Coronary artery (tissue), 2 donors: ENCODE data around the gene B3GAT1.

Experiments
- DNase-seq: peaks from one replicate; pipeline ENCODE4 v3.0.0-alpha.2; 2017; ENCODE audit warnings: low spot score
- H3K27ac ChIP-seq, 2 donors: fragments of 200-600 bp; sonication (generic); one replicate each; pipeline ENCODE4 v1.5.1; 2016 to 2019
- H3K4me3 ChIP-seq: fragments of 200-600 bp; sonication (generic); 2 replicates; pipeline ENCODE4 v1.5.1; 2016; ENCODE audit warnings: mild to moderate bottlenecking, moderate library complexity
- TF ChIP-seq, protein P1 (sequence below): fragments of 200-600 bp; sonication (generic); IDR thresholded peaks from one replicate; pipeline ENCODE4 v1.5.1; 2019; ENCODE audit warnings: antibody characterized with exemption

The B3GAT1 gene

DNA sequence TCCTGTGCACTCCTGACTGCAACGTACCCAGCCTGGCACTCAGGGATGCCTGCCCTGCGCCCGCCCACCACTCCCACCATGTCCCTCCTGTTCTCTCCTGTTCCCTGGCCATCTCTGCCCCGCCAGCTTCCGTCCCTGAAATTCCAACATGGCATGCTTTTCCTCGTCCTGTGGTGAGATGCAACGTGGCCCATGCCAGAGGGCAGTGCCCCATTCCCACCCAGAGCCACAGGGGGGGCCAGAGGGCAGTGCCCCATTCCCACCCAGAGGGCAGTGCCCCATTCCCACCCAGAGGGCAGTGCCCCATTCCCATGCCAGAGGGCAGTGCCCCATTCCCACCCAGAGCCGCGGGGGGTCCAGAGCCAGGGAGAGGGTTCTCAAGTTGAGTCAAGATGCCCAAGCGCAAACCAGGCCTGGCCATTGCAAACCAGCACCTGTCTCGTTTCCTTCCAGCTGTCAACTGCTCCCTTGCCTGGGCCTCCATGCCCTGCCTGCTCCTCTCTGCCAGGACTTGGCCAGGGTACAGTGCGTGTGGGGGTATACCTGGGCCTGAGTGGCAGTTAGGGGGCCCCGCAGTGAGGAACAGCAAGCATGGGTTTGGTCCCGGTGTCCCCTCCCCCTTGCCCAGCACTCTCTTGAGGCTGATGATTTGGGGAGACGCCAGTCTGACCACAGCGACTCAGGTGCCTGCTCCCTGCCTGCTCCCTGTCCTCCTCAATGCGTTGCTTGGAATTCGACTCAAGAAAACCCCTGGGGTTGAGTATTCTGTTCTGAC is 14.6 kb downstream of the B3GAT1 start:
- no peak overlapping the region for H3K4me3 ChIP-seq
- TF ChIP-seq, protein P1, sequence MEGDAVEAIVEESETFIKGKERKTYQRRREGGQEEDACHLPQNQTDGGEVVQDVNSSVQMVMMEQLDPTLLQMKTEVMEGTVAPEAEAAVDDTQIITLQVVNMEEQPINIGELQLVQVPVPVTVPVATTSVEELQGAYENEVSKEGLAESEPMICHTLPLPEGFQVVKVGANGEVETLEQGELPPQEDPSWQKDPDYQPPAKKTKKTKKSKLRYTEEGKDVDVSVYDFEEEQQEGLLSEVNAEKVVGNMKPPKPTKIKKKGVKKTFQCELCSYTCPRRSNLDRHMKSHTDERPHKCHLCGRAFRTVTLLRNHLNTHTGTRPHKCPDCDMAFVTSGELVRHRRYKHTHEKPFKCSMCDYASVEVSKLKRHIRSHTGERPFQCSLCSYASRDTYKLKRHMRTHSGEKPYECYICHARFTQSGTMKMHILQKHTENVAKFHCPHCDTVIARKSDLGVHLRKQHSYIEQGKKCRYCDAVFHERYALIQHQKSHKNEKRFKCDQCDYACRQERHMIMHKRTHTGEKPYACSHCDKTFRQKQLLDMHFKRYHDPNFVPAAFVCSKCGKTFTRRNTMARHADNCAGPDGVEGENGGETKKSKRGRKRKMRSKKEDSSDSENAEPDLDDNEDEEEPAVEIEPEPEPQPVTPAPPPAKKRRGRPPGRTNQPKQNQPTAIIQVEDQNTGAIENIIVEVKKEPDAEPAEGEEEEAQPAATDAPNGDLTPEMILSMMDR: no peak
- DNase-seq: no peak
- H3K27ac ChIP-seq: no peak overlapping the region

DNA sequence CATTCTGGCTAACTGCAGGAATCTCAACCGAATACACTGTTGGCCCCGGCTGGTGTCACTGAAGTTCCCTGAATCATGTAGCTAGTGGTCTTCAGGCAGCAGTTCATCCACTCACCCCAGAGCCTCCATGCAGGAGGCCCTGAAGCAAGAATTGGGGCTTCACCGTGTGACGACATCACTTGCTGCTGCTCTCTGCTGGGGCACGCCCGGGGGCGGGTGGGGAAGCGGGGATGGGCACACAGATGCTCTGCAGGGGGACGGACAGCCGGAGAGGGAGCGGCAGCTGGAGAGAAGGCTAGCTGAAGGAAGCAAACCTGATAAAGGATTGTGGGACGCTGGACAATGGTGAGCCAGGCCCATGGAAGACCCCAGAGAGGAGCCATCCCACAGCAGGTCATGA is 17.0 kb downstream of the B3GAT1 start:
- no peak overlapping the region for H3K4me3 ChIP-seq
- TF ChIP-seq, protein P1: no peak
- no peak for DNase-seq

DNA sequence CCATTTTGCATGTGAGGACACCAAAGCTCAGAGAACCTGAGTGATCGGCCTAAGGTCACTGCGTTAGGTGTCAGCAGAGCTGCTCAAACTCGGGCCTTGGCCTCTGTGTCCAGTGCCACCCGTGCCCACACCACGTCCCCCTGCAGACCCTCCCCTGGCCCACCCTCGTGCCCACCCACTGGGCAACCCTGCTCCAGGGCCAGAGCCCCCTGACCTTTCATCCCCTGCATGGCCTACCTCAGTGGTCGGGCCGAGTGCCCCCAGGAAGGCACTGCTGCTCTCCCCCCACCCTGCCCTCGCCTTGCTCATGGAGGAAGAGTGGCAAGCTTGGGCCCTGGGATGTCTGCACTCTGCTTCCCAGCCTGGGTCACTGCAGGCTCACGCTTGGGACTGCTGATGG is 17.7 kb downstream of the B3GAT1 start:
- no peak overlapping the region for H3K27ac ChIP-seq
- TF ChIP-seq, protein P1: no peak
- DNase-seq: no peak
- H3K4me3 ChIP-seq: no peak overlapping the region

More for the DNA sequence above, 17.0 kb downstream of the B3GAT1 start:
- H3K27ac ChIP-seq: no peak overlapping the region

DNA sequence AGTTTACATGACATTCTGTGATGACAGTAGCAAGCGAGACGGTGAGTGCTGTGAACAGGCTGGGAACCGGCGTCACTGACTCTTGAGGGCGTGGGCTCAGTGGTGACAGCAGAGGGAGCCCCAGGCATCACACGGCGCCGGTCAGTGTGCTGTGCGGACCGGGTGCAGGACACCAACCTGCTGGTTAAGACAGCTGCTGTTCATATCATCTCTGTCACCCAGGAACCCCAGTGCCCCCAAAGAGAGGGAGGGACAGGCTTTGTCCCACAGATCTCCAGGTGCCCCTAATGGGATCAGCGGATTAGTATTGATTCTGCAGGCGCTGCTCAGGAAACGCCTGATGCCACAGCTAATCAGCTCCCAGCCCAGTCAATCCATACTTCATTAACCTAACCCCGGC is 18.4 kb downstream of the B3GAT1 start:
- TF ChIP-seq, protein P1: no peak
- H3K27ac ChIP-seq: no peak overlapping the region
- no peak overlapping the region for H3K4me3 ChIP-seq
- DNase-seq: no peak

DNA sequence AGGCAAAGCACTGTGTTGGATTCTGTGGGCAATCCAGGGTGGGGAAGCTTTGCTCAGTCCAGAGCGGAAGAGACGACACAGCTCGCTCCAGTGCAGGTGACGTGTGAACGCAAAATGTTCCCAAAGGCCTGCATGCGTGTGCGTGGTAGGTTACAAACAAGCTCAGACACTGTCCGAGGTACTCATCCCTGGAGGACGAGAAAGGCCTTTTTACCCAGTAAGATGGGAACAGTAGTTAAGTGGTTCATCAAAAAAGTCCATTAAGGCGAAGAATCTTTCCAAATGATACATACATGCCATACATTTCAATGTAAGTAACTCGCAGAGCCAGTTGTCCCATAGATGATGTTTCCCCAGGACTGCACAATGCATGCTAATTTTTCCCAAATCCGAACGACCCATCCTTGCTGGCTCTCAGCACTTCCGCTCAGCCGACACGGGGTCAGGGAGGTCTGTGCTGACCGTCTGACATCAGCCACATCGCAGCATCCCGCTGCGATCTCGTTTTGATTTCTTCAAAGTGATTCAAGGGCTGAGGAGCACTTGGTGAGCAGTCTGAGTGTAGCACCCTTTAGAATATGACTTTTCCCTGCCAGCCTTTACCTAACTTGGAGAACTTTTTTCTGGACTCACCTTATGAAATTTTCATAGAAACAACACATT is 19.0 kb downstream of the B3GAT1 start:
- Histone ChIP-seq H3K4me3 (no peak overlapping the region), H3K27ac (no peak overlapping the region)
- TF ChIP-seq, protein P1: no peak
- no peak for DNase-seq

DNA sequence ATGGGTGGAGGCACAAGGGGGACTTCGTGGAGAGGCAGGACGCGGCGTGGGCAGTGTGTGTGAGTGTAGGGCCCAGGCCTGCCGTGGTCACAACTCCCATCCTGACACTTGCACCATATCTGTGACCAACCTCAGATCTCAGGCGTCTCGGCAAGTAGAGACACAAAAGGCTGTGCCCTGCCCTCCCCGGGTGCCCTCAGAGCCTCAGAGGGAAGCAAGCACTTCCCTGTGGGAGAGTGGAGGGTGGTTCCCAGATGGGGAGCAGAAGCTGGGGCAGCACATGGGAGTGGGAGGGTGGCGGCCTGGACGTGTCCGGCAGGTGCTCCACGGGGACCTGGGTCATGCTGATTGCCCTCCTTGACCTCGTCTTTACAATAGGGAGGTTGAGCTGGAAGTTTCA is 20.4 kb downstream of the B3GAT1 start:
- TF ChIP-seq, protein P1: no peak
- H3K4me3 ChIP-seq: no peak overlapping the region
- DNase-seq: no peak
- no peak overlapping the region for H3K27ac ChIP-seq
